Heart left ventricle (tissue), 16 donors: Measurements from ENCODE around the gene PCDH11X. TPM values are rescaled to one million over a fixed set of nuclear protein-coding genes. Genes with fewer than 3 reads are reported as not detected.
"Not testable (repeated sequence)": the region's sequence is repeated elsewhere in the genome, so short reads cannot be mapped to it uniquely, and the experiment has no call there.

Experiments
- ATAC-seq, 4 donors: fragments of 200-7000 bp; cut with Tn5 transposase; one replicate each; pipeline ENCODE4 v1.9.1; 2020 to 2022; ENCODE audit warnings: moderate library complexity in 4 of 4, mild to moderate bottlenecking in 3 of 4, moderate number of reproducible peaks in 1 of 4
- DNase-seq, 5 donors: peaks; one replicate each; pipeline ENCODE4 v3.0.0-alpha.2; 2020
- H3K27ac ChIP-seq, 12 donors: fragments of 200-600 bp; sonication (generic) in 4 of 12; one replicate each; pipeline versions ENCODE4 v1.5.0 to v1.8.0; 2016 to 2022; ENCODE audit warnings: mild to moderate bottlenecking in 2 of 12
- H3K27me3 ChIP-seq, 9 donors: fragments of 200-600 bp; sonication (generic) in 2 of 9; one replicate each; pipeline versions ENCODE4 v1.5.1 to v1.8.0; 2016 to 2022; ENCODE audit warnings: mild to moderate bottlenecking in 3 of 9
- H3K36me3 ChIP-seq, 9 donors: fragments of 200-600 bp; sonication (generic) in 2 of 9; one replicate each; pipeline versions ENCODE4 v1.5.0 to v1.8.0; 2018 to 2022; ENCODE audit warnings: mild to moderate bottlenecking in 2 of 9
- H3K4me1 ChIP-seq, 12 donors: fragments of 200-600 bp; sonication (generic) in 4 of 12; one replicate each; pipeline versions ENCODE4 v1.5.0 to v1.8.0; 2016 to 2022; ENCODE audit warnings: mild to moderate bottlenecking in 3 of 12
- H3K4me3 ChIP-seq, 12 donors: fragments of 200-600 bp; sonication (generic) in 4 of 12; one replicate each; pipeline versions ENCODE4 v1.5.0 to v1.8.0; 2017 to 2022; ENCODE audit warnings: mild to moderate bottlenecking in 9 of 12, moderate library complexity in 4 of 12
- H3K9me3 ChIP-seq, 12 donors: fragments of 200-600 bp; sonication (generic) in 4 of 12; one replicate each; pipeline versions ENCODE4 v1.5.0 to v1.8.0; 2016 to 2022; ENCODE audit warnings: mild to moderate bottlenecking in 1 of 12
- WGBS, 4 donors: extraction: QIAGEN DNeasy Blood & Tissue Kit in 2 of 4; methylation state at CpG; one replicate each; pipeline versions ENCODE4 v1.1.5 to v1.1.7; 2013 to 2018; 5-methylcytosine and 5-hydroxymethylcytosine counted together
- intact Hi-C, 10 donors: fragments of 100-400 bp; cut with DNase I; formaldehyde crosslinking; loops; one replicate each; pipeline versions ENCODE4 v1.11.1 to v1.14.2; 2022
- long read RNA-seq, 3 donors: library from polyadenylated mRNA; unstranded; transcript quantifications; one replicate each; pipeline ENCODE4 v2.0.0, GENCODE V29; 2020 to 2021
- polyA plus RNA-seq, 2 donors: library from polyadenylated mRNA; stranded (reverse); fragments of 200-250 nt; gene quantifications; one replicate each; pipeline ENCODE4 v1.2.3, GENCODE V29; 2013
- total RNA-seq, 9 donors: library from RNA; depleted of rRNA in 2 of 9; stranded (reverse); fragments of >200 nt in 2 of 9; fragmentation: NEBNext Ultra II Directional in 3 of 9; extraction: Animal tissue kit (Norgen Biotek cat#: 25700) in 3 of 9; gene quantifications; one replicate each; pipeline versions ENCODE4 v1.1.0 to v1.2.4, GENCODE V29; 2016 to 2023
- TF ChIP-seq, protein P1 (sequence below), 12 donors: fragments of 200-600 bp; sonication (generic) in 4 of 12; IDR thresholded peaks; one replicate each; pipeline versions ENCODE4 v1.5.0 to v1.8.0; 2018 to 2022; ENCODE audit warnings: antibody characterized with exemption in 12 of 12, mild to moderate bottlenecking in 5 of 12
- donor health status: ischemic (EF 13 %, LVEDD 7.1; RV severe dilation, severe dysfunction).
- donor health status: healthy with polysubstance abuse.
- donor health status: DM: no; HTN: yes; CAD: no.
- donor health status: DM: no; HTN: no; CAD: no.
- donor health status: ischemic (EF 25% LVEDD 6.9; RV normal size, moderate dysfunction).
- donor health status: ischemic (EF 25% LVEDD 5.7; RV mildly dilated, moderate dysfunction).
- donor health status: healthy.
- donor health status: DM: yes; HTN: yes; CAD: no.
- donor health status: ischemic (EF 35%, LVEDD 5.7; RV mildly dilated, moderate dysfunction).
- donor health status: nonischemic (EF 11% LVEDD 7.7; RV severe dilation, severe dysfunction).
- donor health status: DM: yes; HTN: yes; CAD: no.
- donor health status: PGD.
- donor health status: ischemic (EF 29% LVEDD 5.4; RV normal size, mild dysfunction).
- donor health status: nonischemic (EF 23%, LVEDD 6.1; RV moderate dilation, normal function).

The PCDH11X gene, protein sequence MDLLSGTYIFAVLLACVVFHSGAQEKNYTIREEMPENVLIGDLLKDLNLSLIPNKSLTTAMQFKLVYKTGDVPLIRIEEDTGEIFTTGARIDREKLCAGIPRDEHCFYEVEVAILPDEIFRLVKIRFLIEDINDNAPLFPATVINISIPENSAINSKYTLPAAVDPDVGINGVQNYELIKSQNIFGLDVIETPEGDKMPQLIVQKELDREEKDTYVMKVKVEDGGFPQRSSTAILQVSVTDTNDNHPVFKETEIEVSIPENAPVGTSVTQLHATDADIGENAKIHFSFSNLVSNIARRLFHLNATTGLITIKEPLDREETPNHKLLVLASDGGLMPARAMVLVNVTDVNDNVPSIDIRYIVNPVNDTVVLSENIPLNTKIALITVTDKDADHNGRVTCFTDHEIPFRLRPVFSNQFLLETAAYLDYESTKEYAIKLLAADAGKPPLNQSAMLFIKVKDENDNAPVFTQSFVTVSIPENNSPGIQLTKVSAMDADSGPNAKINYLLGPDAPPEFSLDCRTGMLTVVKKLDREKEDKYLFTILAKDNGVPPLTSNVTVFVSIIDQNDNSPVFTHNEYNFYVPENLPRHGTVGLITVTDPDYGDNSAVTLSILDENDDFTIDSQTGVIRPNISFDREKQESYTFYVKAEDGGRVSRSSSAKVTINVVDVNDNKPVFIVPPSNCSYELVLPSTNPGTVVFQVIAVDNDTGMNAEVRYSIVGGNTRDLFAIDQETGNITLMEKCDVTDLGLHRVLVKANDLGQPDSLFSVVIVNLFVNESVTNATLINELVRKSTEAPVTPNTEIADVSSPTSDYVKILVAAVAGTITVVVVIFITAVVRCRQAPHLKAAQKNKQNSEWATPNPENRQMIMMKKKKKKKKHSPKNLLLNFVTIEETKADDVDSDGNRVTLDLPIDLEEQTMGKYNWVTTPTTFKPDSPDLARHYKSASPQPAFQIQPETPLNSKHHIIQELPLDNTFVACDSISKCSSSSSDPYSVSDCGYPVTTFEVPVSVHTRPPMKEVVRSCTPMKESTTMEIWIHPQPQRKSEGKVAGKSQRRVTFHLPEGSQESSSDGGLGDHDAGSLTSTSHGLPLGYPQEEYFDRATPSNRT (N-terminal part only)
- total RNA-seq (under 1 TPM in 4 of 9 donors, not detected in 5; 0.05 to 0.12 (median 0.08) TPM), polyA plus RNA-seq (not detected)
- long read RNA-seq, donor 1: 0 reads
- long read RNA-seq, donor 2, partial matches to known transcripts: 0 of 3 reads
- long read RNA-seq, donor 2, other reads (novel, unspliced or antisense): 3 of 3 reads
- long read RNA-seq, donor 3: 0 reads

DNA sequence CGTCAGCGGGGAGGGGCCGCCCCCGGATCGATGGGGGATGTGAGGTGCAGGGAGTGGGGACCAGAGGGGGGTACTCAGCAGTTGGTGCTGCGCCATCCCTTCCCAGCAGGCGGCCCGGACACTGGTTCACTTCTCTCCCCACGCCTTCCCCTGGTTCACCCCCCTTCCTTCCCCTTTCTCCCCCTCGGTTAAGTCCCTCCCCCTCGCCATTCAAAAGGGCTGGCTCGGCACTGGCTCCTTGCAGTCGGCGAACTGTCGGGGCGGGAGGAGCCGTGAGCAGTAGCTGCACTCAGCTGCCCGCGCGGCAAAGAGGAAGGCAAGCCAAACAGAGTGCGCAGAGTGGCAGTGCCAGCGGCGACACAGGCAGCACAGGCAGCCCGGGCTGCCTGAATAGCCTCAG, at the start of gene PCDH11X:
TSS of gene PCDH11X (plus strand) at position 241 of the 400 bp plus-strand sequence. CDS start 56,130 bp downstream, outside the sequence.
- H3K27ac ChIP-seq, H3K4me3 ChIP-seq, intact Hi-C loops, H3K9me3 ChIP-seq, H3K36me3 ChIP-seq, H3K4me1 ChIP-seq: not testable (repeated sequence)
- ATAC-seq (peak in 3 of 4 donors; percentile 33 to 42 (median 39)), DNase-seq (peak in 2 of 5 donors; percentile 19 to 42)
- 0 to 1% methylated on average over 10 to 12 of the region's 24 CpGs; no CpG with 5 or more reads in 2 of the 4 donors for WGBS, 4 donors
- H3K27me3 ChIP-seq: peaks cover 0 to 41% (median 7%) of the 10 kb centered on the region in 9 donors

DNA sequence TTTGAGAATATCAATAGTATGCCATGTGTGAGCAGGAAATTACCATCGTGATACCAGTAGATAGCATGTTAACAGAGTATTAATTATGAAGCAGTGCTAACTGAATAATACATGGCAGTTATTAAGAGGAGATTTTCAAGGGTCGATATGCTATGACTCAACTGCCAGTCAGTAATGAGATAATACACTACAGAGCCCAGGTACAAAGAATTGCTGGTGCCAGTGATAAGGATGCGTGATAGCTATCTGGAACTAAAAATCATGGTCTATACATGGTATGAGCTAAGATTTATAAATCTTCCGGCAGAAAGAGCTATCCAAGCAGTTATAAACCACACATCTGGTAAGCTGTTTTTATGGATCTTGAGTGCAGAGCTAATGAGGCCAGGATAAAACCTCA, 31.7 kb upstream of the PCDH11X start:
- WGBS, 4 donors: 33 to 100% (median 69%) methylated on average over 1 to 2 of the region's 4 CpGs
- H3K27ac ChIP-seq, H3K36me3 ChIP-seq, intact Hi-C loops, H3K4me3 ChIP-seq, DNase-seq, H3K4me1 ChIP-seq, H3K9me3 ChIP-seq, H3K27me3 ChIP-seq, ATAC-seq: not testable (repeated sequence)

- H3K27ac ChIP-seq, H3K36me3 ChIP-seq, intact Hi-C loops, H3K4me3 ChIP-seq, H3K27me3 ChIP-seq, H3K9me3 ChIP-seq, H3K4me1 ChIP-seq, ATAC-seq, DNase-seq: not testable (repeated sequence)
- WGBS, 4 donors: 62 to 89% (median 84%) methylated on average over 15 to 17 of the region's 17 CpGs
These were observed 26.2 kb upstream of the PCDH11X start for GRCh38 chrX:91753022-91753421.

GRCh38 chrX:91770619-91771488, 8.3 kb upstream of the PCDH11X start:
- H3K27ac ChIP-seq, DNase-seq, H3K36me3 ChIP-seq, H3K4me3 ChIP-seq, H3K9me3 ChIP-seq, H3K4me1 ChIP-seq, H3K27me3 ChIP-seq, intact Hi-C loops: not testable (repeated sequence)
- WGBS, 4 donors: 12 to 30% (median 21%) methylated on average over 4 to 6 of the region's 9 CpGs
- TF ChIP-seq, protein P1, sequence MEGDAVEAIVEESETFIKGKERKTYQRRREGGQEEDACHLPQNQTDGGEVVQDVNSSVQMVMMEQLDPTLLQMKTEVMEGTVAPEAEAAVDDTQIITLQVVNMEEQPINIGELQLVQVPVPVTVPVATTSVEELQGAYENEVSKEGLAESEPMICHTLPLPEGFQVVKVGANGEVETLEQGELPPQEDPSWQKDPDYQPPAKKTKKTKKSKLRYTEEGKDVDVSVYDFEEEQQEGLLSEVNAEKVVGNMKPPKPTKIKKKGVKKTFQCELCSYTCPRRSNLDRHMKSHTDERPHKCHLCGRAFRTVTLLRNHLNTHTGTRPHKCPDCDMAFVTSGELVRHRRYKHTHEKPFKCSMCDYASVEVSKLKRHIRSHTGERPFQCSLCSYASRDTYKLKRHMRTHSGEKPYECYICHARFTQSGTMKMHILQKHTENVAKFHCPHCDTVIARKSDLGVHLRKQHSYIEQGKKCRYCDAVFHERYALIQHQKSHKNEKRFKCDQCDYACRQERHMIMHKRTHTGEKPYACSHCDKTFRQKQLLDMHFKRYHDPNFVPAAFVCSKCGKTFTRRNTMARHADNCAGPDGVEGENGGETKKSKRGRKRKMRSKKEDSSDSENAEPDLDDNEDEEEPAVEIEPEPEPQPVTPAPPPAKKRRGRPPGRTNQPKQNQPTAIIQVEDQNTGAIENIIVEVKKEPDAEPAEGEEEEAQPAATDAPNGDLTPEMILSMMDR (IDR thresholded peaks at IDR 0.05): peak in 7 of 12 donors; percentile 11 to 42 (median 13)
- ATAC-seq: peak in 3 of 4 donors; percentile 44 to 67 (median 51)

- ATAC-seq, H3K27ac ChIP-seq, H3K4me1 ChIP-seq, H3K4me3 ChIP-seq, DNase-seq, H3K9me3 ChIP-seq, intact Hi-C loops, H3K36me3 ChIP-seq: not testable (repeated sequence)
- H3K27me3 ChIP-seq: peaks cover 0 to 14% (median 0%) of the 10 kb centered on the region in 9 donors
- WGBS, 4 donors: 36 to 60% (median 45%) methylated on average over 3 of the region's 3 CpGs
These were observed 5.2 kb upstream of the PCDH11X start for GRCh38 chrX:91773943-91774342.

DNA sequence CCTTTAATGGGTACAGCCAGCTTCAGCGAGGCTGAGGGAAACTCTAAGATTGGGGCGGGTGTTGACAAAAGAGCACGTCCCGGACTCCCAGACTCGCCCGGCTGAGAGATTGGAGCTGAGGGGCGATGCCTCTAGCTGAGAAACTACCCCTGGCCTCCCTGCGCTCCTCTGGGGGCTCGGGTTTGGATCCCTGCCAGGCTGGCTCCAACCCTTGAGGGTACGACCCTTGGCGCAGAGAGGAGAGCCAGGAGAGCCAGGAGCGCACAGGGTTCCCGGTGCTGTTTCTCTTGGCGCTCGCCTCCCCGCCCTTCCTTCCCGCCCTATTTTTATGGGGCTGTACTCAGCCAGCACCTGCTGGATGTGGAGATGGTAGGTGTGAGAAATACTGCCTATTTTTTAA, 833 bp downstream of the PCDH11X start:
- DNase-seq, H3K27ac ChIP-seq, H3K36me3 ChIP-seq, H3K4me1 ChIP-seq, H3K9me3 ChIP-seq, ATAC-seq, H3K4me3 ChIP-seq, intact Hi-C loops: not testable (repeated sequence)
- 1 to 5% (median 2%) methylated on average over 17 of the region's 17 CpGs for WGBS, 4 donors
- H3K27me3 ChIP-seq: peaks cover 0 to 36% (median 7%) of the 10 kb centered on the region in 9 donors

DNA sequence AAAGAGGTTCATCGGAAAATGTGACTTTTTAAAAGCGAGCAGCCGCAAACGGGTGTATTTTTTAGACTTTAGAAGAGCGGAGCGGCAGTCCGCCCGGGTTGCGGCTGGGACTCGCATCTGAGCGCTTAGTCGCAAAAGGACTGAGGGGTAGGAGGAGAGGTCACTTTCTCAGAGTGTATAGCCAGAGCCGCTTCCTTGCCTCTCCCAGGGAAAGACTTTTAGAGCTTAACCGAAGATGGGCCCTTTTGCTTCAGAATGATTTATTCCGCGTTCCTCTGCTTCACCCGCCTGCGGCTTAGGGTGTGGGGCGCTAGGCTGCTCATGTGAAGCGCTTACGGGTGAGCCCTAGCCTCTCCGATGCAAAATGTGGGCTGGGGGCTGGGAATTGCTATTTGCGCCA, 1.5 kb downstream of the PCDH11X start:
- DNase-seq, H3K36me3 ChIP-seq, ATAC-seq, H3K9me3 ChIP-seq, intact Hi-C loops, H3K4me1 ChIP-seq, H3K4me3 ChIP-seq, H3K27ac ChIP-seq: not testable (repeated sequence)
- peaks cover 0 to 36% (median 7%) of the 10 kb centered on the region in 9 donors for H3K27me3 ChIP-seq
- WGBS, 4 donors: 2 to 6% (median 3%) methylated on average over 21 to 23 of the region's 23 CpGs

DNA sequence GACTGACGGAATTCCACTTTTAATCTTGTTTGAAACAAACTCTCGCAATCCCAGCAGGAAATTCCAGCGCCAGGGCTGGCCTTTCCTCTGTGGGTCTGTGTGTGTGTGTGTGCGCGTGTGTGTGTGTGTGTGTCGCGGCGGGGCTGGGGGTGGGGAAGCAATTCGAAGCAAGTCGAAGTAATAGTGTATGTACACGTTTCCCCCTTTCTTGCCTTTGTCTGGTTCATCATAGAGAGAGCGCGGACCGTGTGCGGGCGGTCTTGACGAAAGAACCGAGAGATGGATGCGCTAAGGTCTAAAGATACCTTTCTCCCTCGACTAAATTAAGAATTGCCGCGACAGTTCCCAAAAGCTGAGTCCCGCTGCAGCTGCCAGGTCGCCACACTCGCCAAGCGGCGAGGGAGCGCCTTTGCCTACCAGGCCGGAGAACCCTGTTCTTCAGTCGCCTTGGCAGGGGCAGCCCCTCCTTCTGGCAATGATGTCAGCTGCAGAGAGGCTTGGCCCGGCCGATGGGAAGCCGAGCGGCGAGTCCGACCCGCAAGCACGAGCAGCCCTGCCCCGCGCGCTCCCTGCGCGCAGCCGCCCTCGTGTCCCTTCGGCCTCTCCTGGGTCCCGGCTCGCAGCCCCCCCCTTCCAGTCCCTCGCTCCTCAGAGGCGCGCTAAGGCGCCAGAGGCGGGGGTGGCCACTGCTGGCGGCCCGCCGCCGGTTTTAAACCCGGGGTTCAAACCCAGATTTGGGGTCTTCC, 2.6 kb downstream of the PCDH11X start:
- H3K9me3 ChIP-seq, H3K36me3 ChIP-seq, H3K4me1 ChIP-seq, H3K27ac ChIP-seq, DNase-seq, intact Hi-C loops: not testable (repeated sequence)
- H3K27me3 ChIP-seq: peaks cover 0 to 36% (median 7%) of the 10 kb centered on the region in 9 donors
- WGBS, 4 donors: 0 to 1% (median 1%) methylated on average over 34 to 43 of the region's 58 CpGs
- peak in 1 of 4 donors; percentile 38 for ATAC-seq
- H3K4me3 ChIP-seq: peak overlapping the region in 1 of 12 donors; percentile 9
